ENCODE measurements around the gene SBNO2.

Gene SBNO2

DNA sequence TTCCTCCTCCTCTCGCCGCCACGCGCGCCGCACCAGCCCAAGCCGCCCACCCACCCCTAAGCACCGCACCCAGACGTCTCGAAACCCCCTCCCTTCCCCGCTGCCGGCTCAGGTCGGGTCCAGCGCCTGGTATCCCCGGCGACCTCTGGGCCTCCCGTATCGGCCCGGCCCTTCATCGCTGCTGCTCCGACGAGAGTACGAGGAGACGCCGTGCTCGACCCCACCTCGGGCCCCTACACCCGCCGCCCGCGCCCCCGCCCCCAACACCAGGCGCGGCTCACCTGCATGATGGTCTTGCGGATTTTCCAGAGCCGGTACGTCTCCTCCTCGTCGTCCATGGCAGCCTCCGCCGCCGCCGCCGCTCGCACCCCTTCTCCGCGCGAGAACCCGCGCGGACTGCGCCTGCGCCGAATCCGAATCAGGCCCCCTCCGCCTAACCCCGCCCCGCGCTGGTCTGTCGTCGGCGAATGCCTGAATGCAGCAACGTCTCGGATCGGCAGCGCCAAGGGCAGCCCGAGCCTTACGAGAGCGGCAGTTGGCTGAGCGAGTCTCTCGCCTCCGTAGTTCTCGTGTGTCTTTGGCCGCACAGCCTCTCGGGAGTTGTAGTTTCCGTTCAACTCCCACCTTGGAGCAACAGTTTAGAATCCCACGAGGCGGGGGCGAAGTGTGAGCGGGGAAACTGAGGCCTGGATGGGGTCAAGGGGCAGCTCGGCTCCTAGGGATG, 78.9 kb downstream of the SBNO2 start, which contains the start of gene POLR2E:
TSS of gene POLR2E (minus strand) at position 398 of the 724 bp plus-strand sequence. CDS start at position 338, 60 bp downstream.
- H3K27me3 ChIP-seq (ENCODE audit: insufficient read depth, low read length, poor library complexity): no peaks in the 10 kb centered on the region
- peak within 1 kb of the TSS; percentile 73 for H2AFZ ChIP-seq (ENCODE audit: low read depth, low read length)
- H3K4me3 ChIP-seq (ENCODE audit: low read depth in 1 of 2, low read length in 2 of 2): peak within 1 kb of the TSS; percentile 98 to 99
- peaks cover 26% of the 10 kb centered on the region for H3K4me1 ChIP-seq (ENCODE audit: insufficient read depth, low read length)
- H4K20me1 ChIP-seq (ENCODE audit: insufficient read depth, low read length): peaks cover 34% of the 10 kb centered on the region
- H3K79me2 ChIP-seq (ENCODE audit: insufficient read depth, low read length): peaks cover 38% of the 10 kb centered on the region
- TF ChIP-seq, protein P1, sequence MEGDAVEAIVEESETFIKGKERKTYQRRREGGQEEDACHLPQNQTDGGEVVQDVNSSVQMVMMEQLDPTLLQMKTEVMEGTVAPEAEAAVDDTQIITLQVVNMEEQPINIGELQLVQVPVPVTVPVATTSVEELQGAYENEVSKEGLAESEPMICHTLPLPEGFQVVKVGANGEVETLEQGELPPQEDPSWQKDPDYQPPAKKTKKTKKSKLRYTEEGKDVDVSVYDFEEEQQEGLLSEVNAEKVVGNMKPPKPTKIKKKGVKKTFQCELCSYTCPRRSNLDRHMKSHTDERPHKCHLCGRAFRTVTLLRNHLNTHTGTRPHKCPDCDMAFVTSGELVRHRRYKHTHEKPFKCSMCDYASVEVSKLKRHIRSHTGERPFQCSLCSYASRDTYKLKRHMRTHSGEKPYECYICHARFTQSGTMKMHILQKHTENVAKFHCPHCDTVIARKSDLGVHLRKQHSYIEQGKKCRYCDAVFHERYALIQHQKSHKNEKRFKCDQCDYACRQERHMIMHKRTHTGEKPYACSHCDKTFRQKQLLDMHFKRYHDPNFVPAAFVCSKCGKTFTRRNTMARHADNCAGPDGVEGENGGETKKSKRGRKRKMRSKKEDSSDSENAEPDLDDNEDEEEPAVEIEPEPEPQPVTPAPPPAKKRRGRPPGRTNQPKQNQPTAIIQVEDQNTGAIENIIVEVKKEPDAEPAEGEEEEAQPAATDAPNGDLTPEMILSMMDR (IDR thresholded peaks at IDR 0.05; ENCODE audit: borderline replicate concordance, extremely low read depth, low read length, poor library complexity, severe bottlenecking): no peak
- TF ChIP-seq EZH2 (IDR thresholded peaks at IDR 0.05; ENCODE audit: borderline replicate concordance, low read depth, low read length, severe bottlenecking): no peak
- ATAC-seq (ENCODE audit: insufficient read depth, low read depth): peak; percentile 99
- peaks cover 34% of the 10 kb centered on the region for H3K36me3 ChIP-seq (ENCODE audit: insufficient read depth, low read length)
- H3K27ac ChIP-seq (ENCODE audit: low read length): peak within 1 kb of the TSS; percentile 87
- H3K4me2 ChIP-seq (ENCODE audit: insufficient read depth, low read length): peak within 1 kb of the TSS; percentile 99
- DNase-seq: peak; percentile 97
- H3K9ac ChIP-seq (ENCODE audit: low read depth, low read length): peak within 1 kb of the TSS; percentile 91
- H3K9me3 ChIP-seq (ENCODE audit: insufficient read depth, low read length, severe bottlenecking): no peaks in the 10 kb centered on the region

DNA sequence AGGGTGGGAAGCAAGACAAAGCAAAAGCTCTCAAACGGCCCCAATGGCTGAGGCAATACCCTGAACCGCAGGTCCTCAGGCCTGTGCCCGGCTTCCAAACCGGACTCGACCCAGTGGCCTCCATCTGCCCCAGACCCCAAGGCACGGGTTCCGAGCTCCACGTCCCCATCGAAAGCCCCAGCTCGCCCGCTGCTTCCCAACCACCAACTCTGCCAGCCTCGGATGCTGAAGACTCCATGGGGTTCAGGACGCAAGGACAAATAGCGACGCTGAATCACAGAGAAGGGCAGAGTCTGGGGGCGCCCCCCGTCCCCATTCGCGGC, 79.5 kb downstream of the SBNO2 start:
- DNase-seq: no peak
- Histone ChIP-seq H4K20me1 (ENCODE audit: insufficient read depth, low read length) (peaks cover 34% of the 10 kb centered on the region), H3K4me2 (ENCODE audit: insufficient read depth, low read length) (peak overlapping the region; percentile 99), H3K36me3 (ENCODE audit: insufficient read depth, low read length) (peaks cover 37% of the 10 kb centered on the region), H3K79me2 (ENCODE audit: insufficient read depth, low read length) (peaks cover 38% of the 10 kb centered on the region), H3K27me3 (ENCODE audit: insufficient read depth, low read length, poor library complexity) (no peaks in the 10 kb centered on the region), H3K4me1 (ENCODE audit: insufficient read depth, low read length) (peaks cover 26% of the 10 kb centered on the region), H2AFZ (ENCODE audit: low read depth, low read length) (peak overlapping the region; percentile 60), H3K9me3 (ENCODE audit: insufficient read depth, low read length, severe bottlenecking) (no peaks in the 10 kb centered on the region), H3K9ac (ENCODE audit: low read depth, low read length) (peak overlapping the region; percentile 91), H3K27ac (ENCODE audit: low read length) (peak overlapping the region; percentile 72), H3K4me3 (ENCODE audit: low read depth in 1 of 2, low read length in 2 of 2) (peak overlapping the region; percentile 98 to 99)
- TF ChIP-seq, protein P1 (IDR thresholded peaks at IDR 0.05; ENCODE audit: borderline replicate concordance, extremely low read depth, low read length, poor library complexity, severe bottlenecking): no peak
- TF ChIP-seq EZH2 (IDR thresholded peaks at IDR 0.05; ENCODE audit: borderline replicate concordance, low read depth, low read length, severe bottlenecking): no peak
- ATAC-seq (ENCODE audit: insufficient read depth, low read depth): no peak

GRCh38 chr19:1093811-1094553, 80.1 kb downstream of the SBNO2 start:
- Histone ChIP-seq H3K36me3 (ENCODE audit: insufficient read depth, low read length) (peaks cover 43% of the 10 kb centered on the region), H3K9ac (ENCODE audit: low read depth, low read length) (peak overlapping the region; percentile 91), H2AFZ (ENCODE audit: low read depth, low read length) (no peak overlapping the region), H3K27me3 (ENCODE audit: insufficient read depth, low read length, poor library complexity) (no peaks in the 10 kb centered on the region), H3K4me1 (ENCODE audit: insufficient read depth, low read length) (peaks cover 26% of the 10 kb centered on the region), H4K20me1 (ENCODE audit: insufficient read depth, low read length) (peaks cover 36% of the 10 kb centered on the region), H3K4me3 (ENCODE audit: low read depth in 1 of 2, low read length in 2 of 2) (peak overlapping the region; percentile 98 to 99), H3K4me2 (ENCODE audit: insufficient read depth, low read length) (peak overlapping the region; percentile 99), H3K79me2 (ENCODE audit: insufficient read depth, low read length) (peaks cover 38% of the 10 kb centered on the region), H3K9me3 (ENCODE audit: insufficient read depth, low read length, severe bottlenecking) (no peaks in the 10 kb centered on the region), H3K27ac (ENCODE audit: low read length) (peak overlapping the region; percentile 72)
- ATAC-seq (ENCODE audit: insufficient read depth, low read depth) (no peak), DNase-seq (no peak)
- no peak for TF ChIP-seq EZH2 (IDR thresholded peaks at IDR 0.05; ENCODE audit: borderline replicate concordance, low read depth, low read length, severe bottlenecking)
- TF ChIP-seq, protein P1 (IDR thresholded peaks at IDR 0.05; ENCODE audit: borderline replicate concordance, extremely low read depth, low read length, poor library complexity, severe bottlenecking): no peak
